Liver (tissue), 9 donors: ENCODE measurements around the gene ALDH3A1. TPM values are rescaled to one million over a fixed set of nuclear protein-coding genes. Genes with fewer than 3 reads are reported as not detected.

Experiments
- DNase-seq: peaks from one replicate; pipeline ENCODE4 v3.0.0-alpha.2; 2017; ENCODE audit warnings: low spot score
- H3K27ac ChIP-seq, 2 donors: one replicate each; pipeline ENCODE4 v1.7.0; 2013; ENCODE audit warnings: inconsistent platforms in 2 of 2, low read length in 2 of 2, control low read depth in 1 of 2, low read depth in 1 of 2, mild to moderate bottlenecking in 1 of 2
- H3K27me3 ChIP-seq, 4 donors: one replicate each; pipeline versions ENCODE4 v1.6.1 to v1.7.0; 2013; ENCODE audit warnings: low read length in 3 of 4, inconsistent platforms in 1 of 4, mild to moderate bottlenecking in 1 of 4, moderate library complexity in 1 of 4; ENCODE audit not compliant: control insufficient read depth in 4 of 4, insufficient read depth in 4 of 4
- H3K36me3 ChIP-seq, 4 donors: one replicate each; pipeline versions ENCODE4 v1.6.1 to v1.7.0; 2013; ENCODE audit warnings: low read length in 3 of 4, mild to moderate bottlenecking in 3 of 4, low read depth in 1 of 4, moderate library complexity in 1 of 4; ENCODE audit not compliant: control insufficient read depth in 4 of 4, insufficient read depth in 3 of 4
- H3K4me1 ChIP-seq, 4 donors: one replicate each; pipeline versions ENCODE4 v1.6.1 to v1.7.0; 2013; ENCODE audit warnings: low read length in 3 of 4, mild to moderate bottlenecking in 3 of 4, moderate library complexity in 1 of 4; ENCODE audit not compliant: control insufficient read depth in 4 of 4, insufficient read depth in 4 of 4
- H3K4me3 ChIP-seq, 3 donors: one replicate each; pipeline versions ENCODE4 v1.6.1 to v1.7.0; 2013; ENCODE audit warnings: low read length in 3 of 3, control low read depth in 1 of 3, low read depth in 1 of 3, mild to moderate bottlenecking in 1 of 3
- H3K9ac ChIP-seq, 2 donors: one replicate each; pipeline ENCODE4 v1.7.0; 2013; ENCODE audit warnings: low read length in 2 of 2, mild to moderate bottlenecking in 2 of 2, moderate library complexity in 2 of 2, control low read depth in 1 of 2, low read depth in 1 of 2
- H3K9me3 ChIP-seq, 4 donors: one replicate each; pipeline versions ENCODE4 v1.6.1 to v1.7.0; 2013; ENCODE audit warnings: low read length in 3 of 4; ENCODE audit not compliant: control insufficient read depth in 4 of 4
- EGR1 ChIP-seq, 2 donors: IDR thresholded peaks; 2 replicates each; pipeline ENCODE4 v1.6.1; 2016 to 2018; ENCODE audit warnings: antibody characterized with exemption in 2 of 2, low read depth in 2 of 2
- FOXA1 ChIP-seq: IDR thresholded peaks from 2 replicates; pipeline ENCODE4 v1.6.1; 2016; ENCODE audit warnings: antibody characterized with exemption
- FOXA2 ChIP-seq: IDR thresholded peaks from 2 replicates; pipeline ENCODE4 v1.6.1; 2016; ENCODE audit warnings: antibody characterized with exemption
- HNF4A ChIP-seq, 2 donors: conservative IDR thresholded peaks; 2 replicates each; pipeline ENCODE4 v1.6.1; 2016; ENCODE audit warnings: antibody characterized with exemption in 2 of 2, mild to moderate bottlenecking in 2 of 2
- HNF4G ChIP-seq: IDR thresholded peaks from 2 replicates; pipeline ENCODE4 v1.6.1; 2016; ENCODE audit warnings: antibody characterized with exemption
- JUND ChIP-seq, 2 donors: IDR thresholded peaks; 2 replicates each; pipeline ENCODE4 v1.6.1; 2016; ENCODE audit warnings: antibody characterized with exemption in 2 of 2
- NR2F2 ChIP-seq: IDR thresholded peaks from 2 replicates; pipeline ENCODE4 v1.6.1; 2016; ENCODE audit warnings: antibody characterized with exemption
- RAD21 ChIP-seq, 2 donors: IDR thresholded peaks; 2 replicates each; pipeline ENCODE4 v1.6.1; 2016; ENCODE audit warnings: antibody characterized with exemption in 2 of 2, mild to moderate bottlenecking in 2 of 2
- RXRA ChIP-seq, 2 donors: IDR thresholded peaks; 2 replicates each; pipeline ENCODE4 v1.6.1; 2017 to 2018; ENCODE audit warnings: antibody characterized with exemption in 2 of 2, mild to moderate bottlenecking in 1 of 2
- SP1 ChIP-seq: IDR thresholded peaks from 2 replicates; pipeline ENCODE4 v1.6.1; 2018; ENCODE audit warnings: antibody characterized with exemption, mild to moderate bottlenecking
- YY1 ChIP-seq: IDR thresholded peaks from 2 replicates; pipeline ENCODE4 v1.6.1; 2016; ENCODE audit warnings: antibody characterized with exemption, mild to moderate bottlenecking
- WGBS: extraction: QIAGEN DNeasy Blood & Tissue Kit; methylation state at CpG from one replicate; pipeline ENCODE4 v1.1.7; 2013; 5-methylcytosine and 5-hydroxymethylcytosine counted together
- polyA plus RNA-seq, 2 donors: library from polyadenylated mRNA; stranded (reverse) in 1 of 2; unstranded in 1 of 2; fragments of 200-250 nt in 1 of 2; fragments of >200 nt in 1 of 2; fragmentation: Nextera tagmentation in 1 of 2; extraction: Ambion mirVana in 1 of 2; gene quantifications; one replicate each; pipeline versions ENCODE4 v1.2.1 to v1.2.3, GENCODE V29; 2013 to 2015
- total RNA-seq, 2 donors: library from RNA; depleted of rRNA; stranded (reverse); fragments of >200 nt; gene quantifications; one replicate each; pipeline ENCODE4 v1.2.3, GENCODE V29; 2014
- TF ChIP-seq, protein P1 (sequence below): IDR thresholded peaks from 2 replicates; pipeline ENCODE4 v1.6.1; 2016; ENCODE audit warnings: antibody characterized with exemption
- TF ChIP-seq, protein P2 (sequence below): IDR thresholded peaks from 2 replicates; pipeline ENCODE4 v1.6.1; 2016; ENCODE audit warnings: antibody characterized with exemption, mild to moderate bottlenecking
- TF ChIP-seq, protein P3 (sequence below): IDR thresholded peaks from 2 replicates; pipeline ENCODE4 v1.6.1; 2016; ENCODE audit warnings: antibody characterized with exemption
- donor health status: healthy.
- donor health status: healthy.
- donor health status: healthy.
- donor health status: healthy.
- donor health status: healthy.

The ALDH3A1 gene
- total and polyA plus RNA-seq, 4 donors = 0.09 to 3.2 (median 0.22) TPM

DNA sequence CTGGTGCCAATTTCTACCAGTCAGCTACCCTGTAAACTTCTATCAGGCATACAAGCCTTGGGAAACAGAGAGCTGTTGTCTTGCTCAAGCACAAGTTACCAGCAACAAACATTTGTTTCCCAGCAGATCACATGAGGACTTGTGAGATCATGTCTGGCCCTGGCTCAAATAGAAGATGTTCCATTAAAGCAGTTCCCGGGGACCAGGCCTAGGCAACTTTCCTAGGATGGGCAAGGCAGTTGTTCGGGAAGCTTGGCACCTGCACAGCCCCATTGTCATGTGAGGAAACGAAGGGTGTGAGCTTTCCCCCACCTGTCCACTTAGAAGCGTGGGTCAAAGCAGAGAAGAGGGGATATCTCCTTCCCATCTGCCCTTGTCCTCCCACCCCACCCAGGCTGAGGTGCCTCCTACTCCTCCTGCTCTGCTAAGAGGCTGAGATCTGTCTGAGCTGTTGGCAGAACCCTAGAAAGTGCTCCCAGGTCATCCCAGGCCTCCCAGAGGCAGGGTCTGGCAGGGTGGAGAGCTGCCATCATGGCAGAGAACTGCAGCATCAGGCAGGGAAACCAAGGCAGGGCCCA is 20.5 kb downstream of the ALDH3A1 start:
- H3K4me1 ChIP-seq = peaks cover 5 to 11% (median 8%) of the 10 kb centered on the region in 4 donors
- 49% methylated on average over 4 of the region's 4 CpGs for WGBS
- peak in 1 of 2 donors; percentile 70 for TF ChIP-seq EGR1 (IDR thresholded peaks at IDR 0.05; ENCODE audit: low read depth in 2 of 2)
- TF ChIP-seq, protein P1, sequence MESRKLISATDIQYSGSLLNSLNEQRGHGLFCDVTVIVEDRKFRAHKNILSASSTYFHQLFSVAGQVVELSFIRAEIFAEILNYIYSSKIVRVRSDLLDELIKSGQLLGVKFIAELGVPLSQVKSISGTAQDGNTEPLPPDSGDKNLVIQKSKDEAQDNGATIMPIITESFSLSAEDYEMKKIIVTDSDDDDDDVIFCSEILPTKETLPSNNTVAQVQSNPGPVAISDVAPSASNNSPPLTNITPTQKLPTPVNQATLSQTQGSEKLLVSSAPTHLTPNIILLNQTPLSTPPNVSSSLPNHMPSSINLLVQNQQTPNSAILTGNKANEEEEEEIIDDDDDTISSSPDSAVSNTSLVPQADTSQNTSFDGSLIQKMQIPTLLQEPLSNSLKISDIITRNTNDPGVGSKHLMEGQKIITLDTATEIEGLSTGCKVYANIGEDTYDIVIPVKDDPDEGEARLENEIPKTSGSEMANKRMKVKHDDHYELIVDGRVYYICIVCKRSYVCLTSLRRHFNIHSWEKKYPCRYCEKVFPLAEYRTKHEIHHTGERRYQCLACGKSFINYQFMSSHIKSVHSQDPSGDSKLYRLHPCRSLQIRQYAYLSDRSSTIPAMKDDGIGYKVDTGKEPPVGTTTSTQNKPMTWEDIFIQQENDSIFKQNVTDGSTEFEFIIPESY = peak; percentile 52
- TF ChIP-seq NR2F2 = no peak
- peak; percentile 29 to 71 for TF ChIP-seq HNF4A (conservative IDR thresholded peaks at IDR 0.05)
- no peak for TF ChIP-seq HNF4G
- peak; percentile 82 to 96 for TF ChIP-seq JUND (IDR thresholded peaks at IDR 0.05)
- peak; percentile 60 for TF ChIP-seq YY1
- peak; percentile 23 for TF ChIP-seq FOXA2
- TF ChIP-seq RXRA (IDR thresholded peaks at IDR 0.05) = peak; percentile 64 to 84
- no peak for TF ChIP-seq SP1
- peak in 1 of 2 donors; percentile 49 for TF ChIP-seq RAD21 (IDR thresholded peaks at IDR 0.05)
- TF ChIP-seq, protein P2, sequence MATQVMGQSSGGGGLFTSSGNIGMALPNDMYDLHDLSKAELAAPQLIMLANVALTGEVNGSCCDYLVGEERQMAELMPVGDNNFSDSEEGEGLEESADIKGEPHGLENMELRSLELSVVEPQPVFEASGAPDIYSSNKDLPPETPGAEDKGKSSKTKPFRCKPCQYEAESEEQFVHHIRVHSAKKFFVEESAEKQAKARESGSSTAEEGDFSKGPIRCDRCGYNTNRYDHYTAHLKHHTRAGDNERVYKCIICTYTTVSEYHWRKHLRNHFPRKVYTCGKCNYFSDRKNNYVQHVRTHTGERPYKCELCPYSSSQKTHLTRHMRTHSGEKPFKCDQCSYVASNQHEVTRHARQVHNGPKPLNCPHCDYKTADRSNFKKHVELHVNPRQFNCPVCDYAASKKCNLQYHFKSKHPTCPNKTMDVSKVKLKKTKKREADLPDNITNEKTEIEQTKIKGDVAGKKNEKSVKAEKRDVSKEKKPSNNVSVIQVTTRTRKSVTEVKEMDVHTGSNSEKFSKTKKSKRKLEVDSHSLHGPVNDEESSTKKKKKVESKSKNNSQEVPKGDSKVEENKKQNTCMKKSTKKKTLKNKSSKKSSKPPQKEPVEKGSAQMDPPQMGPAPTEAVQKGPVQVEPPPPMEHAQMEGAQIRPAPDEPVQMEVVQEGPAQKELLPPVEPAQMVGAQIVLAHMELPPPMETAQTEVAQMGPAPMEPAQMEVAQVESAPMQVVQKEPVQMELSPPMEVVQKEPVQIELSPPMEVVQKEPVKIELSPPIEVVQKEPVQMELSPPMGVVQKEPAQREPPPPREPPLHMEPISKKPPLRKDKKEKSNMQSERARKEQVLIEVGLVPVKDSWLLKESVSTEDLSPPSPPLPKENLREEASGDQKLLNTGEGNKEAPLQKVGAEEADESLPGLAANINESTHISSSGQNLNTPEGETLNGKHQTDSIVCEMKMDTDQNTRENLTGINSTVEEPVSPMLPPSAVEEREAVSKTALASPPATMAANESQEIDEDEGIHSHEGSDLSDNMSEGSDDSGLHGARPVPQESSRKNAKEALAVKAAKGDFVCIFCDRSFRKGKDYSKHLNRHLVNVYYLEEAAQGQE = peak; percentile 51
- TF ChIP-seq, protein P3, sequence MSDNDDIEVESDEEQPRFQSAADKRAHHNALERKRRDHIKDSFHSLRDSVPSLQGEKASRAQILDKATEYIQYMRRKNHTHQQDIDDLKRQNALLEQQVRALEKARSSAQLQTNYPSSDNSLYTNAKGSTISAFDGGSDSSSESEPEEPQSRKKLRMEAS = peak; percentile 36

DNA sequence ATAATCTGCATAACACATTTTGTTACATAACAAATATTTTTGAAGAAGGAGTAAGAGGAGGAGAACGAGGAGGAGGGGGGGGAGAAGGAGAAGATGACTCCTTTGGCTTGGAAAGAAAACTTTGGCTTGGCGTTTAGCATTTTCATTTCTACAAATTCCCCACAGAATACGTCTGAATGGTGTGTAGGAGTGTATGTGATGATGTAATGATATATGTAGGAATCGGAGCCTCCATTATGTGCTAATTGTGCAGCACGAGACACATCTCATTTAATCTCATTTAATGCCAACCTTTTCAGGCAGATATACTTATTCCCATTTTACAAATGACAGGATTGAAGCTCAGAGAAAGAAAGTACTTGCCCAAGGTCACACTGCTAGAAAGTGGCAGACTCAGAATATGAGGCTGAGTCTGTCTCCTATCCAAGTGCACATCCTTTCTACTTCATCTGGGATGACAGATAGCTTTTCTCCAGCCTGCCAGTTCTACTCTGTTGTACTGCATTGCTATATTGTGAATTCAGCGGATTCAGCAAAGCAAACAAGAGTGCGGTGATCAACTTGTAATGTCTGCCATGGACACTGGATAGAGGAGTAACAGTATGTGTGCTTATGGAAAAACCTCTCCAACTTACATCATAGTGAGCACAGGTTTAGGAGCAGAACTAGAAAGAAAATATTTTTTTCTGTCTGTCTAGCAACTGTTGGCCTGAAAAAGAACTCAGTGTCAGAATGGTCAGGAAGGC is 21.3 kb downstream of the ALDH3A1 start:
- peak overlapping the region in 1 of 2 donors; percentile 23 for H3K9ac ChIP-seq
- H3K4me3 ChIP-seq = no peak overlapping the region
- peak overlapping the region; percentile 80 to 88 for H3K27ac ChIP-seq
- peaks cover 5 to 11% (median 8%) of the 10 kb centered on the region in 4 donors for H3K4me1 ChIP-seq
- TF ChIP-seq FOXA1 = peak; percentile 2
- TF ChIP-seq, protein P1 = no peak
- TF ChIP-seq EGR1 (IDR thresholded peaks at IDR 0.05; ENCODE audit: low read depth in 2 of 2) = no peak
- no peak for TF ChIP-seq HNF4G
- no peak for TF ChIP-seq JUND (IDR thresholded peaks at IDR 0.05)
- no peak for TF ChIP-seq RXRA (IDR thresholded peaks at IDR 0.05)
- TF ChIP-seq, protein P3 = no peak
- no peak for TF ChIP-seq SP1
- TF ChIP-seq RAD21 (IDR thresholded peaks at IDR 0.05) = no peak
- WGBS = 93% methylated on average over 7 of the region's 7 CpGs
- DNase-seq = no peak
- H3K27me3 ChIP-seq = no peaks in the 10 kb centered on the region
- H3K36me3 ChIP-seq = no peaks in the 10 kb centered on the region
- no peaks in the 10 kb centered on the region for H3K9me3 ChIP-seq

More for the DNA sequence above, 20.5 kb downstream of the ALDH3A1 start:
- Histone ChIP-seq H3K36me3 (no peaks in the 10 kb centered on the region), H3K27ac (peak overlapping the region; percentile 80 to 88), H3K9me3 (no peaks in the 10 kb centered on the region), H3K4me3 (no peak overlapping the region), H3K27me3 (no peaks in the 10 kb centered on the region), H3K9ac (peak overlapping the region in 1 of 2 donors; percentile 6)
- DNase-seq = no peak
